GM12878 (cell line): Measurements from ENCODE around the gene SCGB3A1. TPM values are rescaled to one million over a fixed set of nuclear protein-coding genes. Genes with fewer than 3 reads are reported as not detected.

Source experiments
- ATAC-seq: fragments of 200-7000 bp; cut with Tn5 transposase; 3 replicates; pipeline ENCODE4 v1.9.1; 2020; ENCODE audit warnings: mild to moderate bottlenecking, moderate library complexity
- BruUV-seq: library from RNA; stranded (reverse); fragments of 400-500 nt; replicated peaks from 2 replicates; lab custom pipeline; 2021; lab: Mats Ljungman, UMichigan
- CTCF ChIA-PET: fragments of 300-600 bp; sonication (Branson Sonifier 250); formaldehyde crosslinking; extraction: SDS; loops from one replicate; lab custom pipeline; 2021; ENCODE audit warnings: inconsistent platforms; lab: Yijun Ruan, JAX
- POLR2A ChIA-PET: fragments of 350-600 bp; formaldehyde crosslinking; extraction: SDS; loops from one replicate; lab custom pipeline; 2021; ENCODE audit warnings: inconsistent platforms; lab: Charles Lee
- RAD21 ChIA-PET: fragments of 300-600 bp; sonication (Branson Sonifier 250); formaldehyde crosslinking; loops from one replicate; lab custom pipeline; 2023; ENCODE audit warnings: antibody characterized with exemption; ENCODE audit not compliant: unreplicated experiment; lab: Charles Lee
- SMC1A ChIA-PET: fragments of 300-600 bp; sonication (Branson Sonifier 250); formaldehyde crosslinking; loops from one replicate; lab custom pipeline; 2023; ENCODE audit not compliant: unreplicated experiment, uncharacterized antibody; lab: Charles Lee
- DNase-seq: peaks from one replicate; pipeline ENCODE4 v3.0.0-alpha.2; 2011; ENCODE audit warnings: low read depth, low spot score
- FAIRE-seq: peaks from 3 replicates; lab custom pipeline; 2011; peaks lifted over from hg19 to GRCh38; lab: Jason Lieb, UNC
- H2AFZ ChIP-seq: 2 replicates; pipeline ENCODE4 v1.6.0; 2011; ENCODE audit warnings: low read depth, low read length, control low read depth; ENCODE audit not compliant: control insufficient read depth
- H3K27ac ChIP-seq: 2 replicates; pipeline ENCODE4 v1.5.1; 2011; ENCODE audit warnings: control low read depth; ENCODE audit not compliant: control insufficient read depth, insufficient read depth
- H3K27me3 ChIP-seq, 2 experiments: replicated peaks in 1 of 2; 2 replicates each; pipeline versions ENCODE4 v1.6.0 to v1.6.1; 2011; ENCODE audit warnings: low read length in 1 of 2; ENCODE audit not compliant: control insufficient read depth in 2 of 2, insufficient read depth in 2 of 2
- H3K36me3 ChIP-seq, 2 experiments: 2 replicates each; pipeline ENCODE4 v1.5.1; 2011; ENCODE audit warnings: low read length in 1 of 2; ENCODE audit not compliant: control insufficient read depth in 2 of 2, insufficient read depth in 2 of 2
- H3K4me1 ChIP-seq: 2 replicates; pipeline ENCODE4 v1.6.1; 2011; ENCODE audit warnings: mild to moderate bottlenecking, low read length, moderate library complexity, mixed read lengths; ENCODE audit not compliant: control insufficient read depth, insufficient read depth
- H3K4me2 ChIP-seq: 2 replicates; pipeline ENCODE4 v1.6.0; 2011; ENCODE audit warnings: control low read depth; ENCODE audit not compliant: control insufficient read depth, insufficient read depth
- H3K4me3 ChIP-seq: fragments of 200-600 bp; sonication (generic); 2 replicates; pipeline ENCODE4 v1.5.1; 2016
- H3K79me2 ChIP-seq: 2 replicates; pipeline ENCODE4 v1.6.0; 2011; ENCODE audit warnings: low read length; ENCODE audit not compliant: control insufficient read depth, insufficient read depth
- H3K9ac ChIP-seq: 2 replicates; pipeline ENCODE4 v1.8.0; 2011; ENCODE audit warnings: low read length, control low read depth, mixed read lengths; ENCODE audit not compliant: control insufficient read depth, insufficient read depth
- H3K9me3 ChIP-seq: replicated peaks from 3 replicates; pipeline ENCODE4 v1.5.1; 2011; ENCODE audit warnings: mild to moderate bottlenecking, low read length; ENCODE audit not compliant: control insufficient read depth, insufficient read depth
- H4K20me1 ChIP-seq: 2 replicates; pipeline ENCODE4 v1.6.0; 2011; ENCODE audit not compliant: control insufficient read depth, insufficient read depth
- BCL11A ChIP-seq: IDR thresholded peaks from 2 replicates; pipeline ENCODE4 v1.6.1; 2011; ENCODE audit warnings: low read depth, low read length
- BHLHE40 ChIP-seq, 2 experiments: fragments of 450-650 bp in 1 of 2; IDR thresholded peaks; 2 replicates each; pipeline ENCODE4 v1.6.1; 2011 to 2017; ENCODE audit warnings: low read depth in 2 of 2, borderline replicate concordance in 1 of 2, improper control_type of control experiment in 1 of 2, low read length in 1 of 2, mild to moderate bottlenecking in 1 of 2
- CBFB ChIP-seq: IDR thresholded peaks from 2 replicates; pipeline ENCODE4 v1.6.1; 2016; ENCODE audit warnings: antibody characterized with exemption, low read depth
- FOS ChIP-seq: IDR thresholded peaks from 3 replicates; pipeline ENCODE4 v1.6.1; 2011; ENCODE audit warnings: borderline replicate concordance; ENCODE audit not compliant: insufficient read length; ENCODE audit errors: extremely low read depth
- IKZF2 ChIP-seq, 2 experiments: fragments of 450-650 bp; IDR thresholded peaks; 2 replicates each; pipeline ENCODE4 v1.6.1; 2017; ENCODE audit warnings: mild to moderate bottlenecking in 2 of 2, moderate library complexity in 2 of 2
- IRF4 ChIP-seq: IDR thresholded peaks from 2 replicates; pipeline ENCODE4 v1.6.1; 2011; ENCODE audit warnings: low read depth, low read length
- MYB ChIP-seq: fragments of 150-350 bp; IDR thresholded peaks from 2 replicates; pipeline ENCODE4 v1.6.1; 2014; ENCODE audit warnings: mild to moderate bottlenecking, low read depth, low read length, borderline replicate concordance
- POLR2AphosphoS5 ChIP-seq: IDR thresholded peaks from 2 replicates; pipeline ENCODE4 v1.6.1; 2011; ENCODE audit warnings: mild to moderate bottlenecking, low read length, inconsistent platforms
- RELA ChIP-seq: fragments of 450-650 bp; IDR thresholded peaks from 2 replicates; pipeline ENCODE4 v1.8.0; 2014; ENCODE audit warnings: borderline replicate concordance; ENCODE audit not compliant: partially characterized antibody
- SUPT20H ChIP-seq: IDR thresholded peaks from 2 replicates; pipeline ENCODE4 v1.6.1; 2011; ENCODE audit warnings: low read depth, mild to moderate bottlenecking, low read length, moderate library complexity, borderline replicate concordance; ENCODE audit not compliant: control insufficient read depth
- YBX1 ChIP-seq: fragments of 450-650 bp; IDR thresholded peaks from 2 replicates; pipeline ENCODE4 v1.6.1; 2016; ENCODE audit warnings: antibody characterized with exemption
- YY1 ChIP-seq: IDR thresholded peaks from 2 replicates; pipeline ENCODE4 v1.6.1; 2011; ENCODE audit warnings: low read depth, mild to moderate bottlenecking, low read length
- ZNF24 ChIP-seq: fragments of 450-650 bp; IDR thresholded peaks from 2 replicates; pipeline ENCODE4 v1.6.1; 2017; ENCODE audit warnings: antibody characterized with exemption, mild to moderate bottlenecking
- WGBS: methylation state at CpG from one replicate; pipeline ENCODE4 v1.1.6; 2016; ENCODE audit warnings: low lambda C conversion rate; ENCODE audit not compliant: insufficient replicate concordance, insufficient coverage; ENCODE audit errors: missing lambda C conversion rate; 5-methylcytosine and 5-hydroxymethylcytosine counted together
- in situ Hi-C: fragments of 300-500 bp; cut with MboI; formaldehyde crosslinking; loops from 9 replicates; pipeline ENCODE4 v1.14.3; 2018; ENCODE audit warnings: mixed read lengths
- intact Hi-C: fragments of 100-400 bp; cut with micrococcal nuclease; formaldehyde crosslinking; loops from one replicate; pipeline ENCODE4 v1.14.2; 2022; ENCODE audit not compliant: unreplicated experiment
- polyA plus RNA-seq, 11 experiments: library from polyadenylated mRNA; depleted of rRNA in 4 of 11; unstranded in 6 of 11; stranded (reverse) in 5 of 11; fragments of >200 nt; fragmentation: Nextera tagmentation in 4 of 11; fragmentation: Illumina TruSeq in 1 of 11; extraction: Ambion mirVana in 4 of 11; extraction: Trizol in 1 of 11; gene quantifications; 1 replicate in 1 of 11; 2 replicates in 10 of 11; pipeline versions ENCODE4 v1.2.1 to v1.2.3, GENCODE V29; 2011 to 2016; ENCODE audit warnings: inconsistent platforms in 2 of 11, missing spikeins in 2 of 11, low read depth in 1 of 11
- total RNA-seq, 4 experiments: library from RNA; depleted of rRNA in 3 of 4; stranded (reverse); fragments of >200 nt in 3 of 4; fragmentation: Illumina TruSeq in 1 of 4; extraction: Trizol in 1 of 4; gene quantifications; 2 replicates each; pipeline versions ENCODE4 v1.2.1 to v1.2.3, GENCODE V29; 2013 to 2021
- TF ChIP-seq, protein P1 (sequence below): IDR thresholded peaks from 2 replicates; pipeline ENCODE4 v1.6.1; 2012; ENCODE audit warnings: low read depth, low read length, improper control_type of control experiment
- TF ChIP-seq, protein P2 (sequence below): IDR thresholded peaks from 2 replicates; pipeline ENCODE4 v1.6.1; 2011; ENCODE audit warnings: borderline replicate concordance, low read depth, mild to moderate bottlenecking, moderate library complexity, low read length; ENCODE audit not compliant: insufficient read depth, poor library complexity, severe bottlenecking

SCGB3A1 gene
- total and polyA plus RNA-seq, 10 of the 15 experiments (the other 5 are each of a cell fraction or from before 2014, with no cell fraction given) = 0.46 TPM; not detected in 9

- TF ChIP-seq FOS = no peak
- TF ChIP-seq, all 136 proteins: peak for 0
Observed at GRCh38 chr5:180596668-180597231, 5.5 kb upstream of the SCGB3A1 start (continued).

- no peak for ATAC-seq
- H4K20me1 ChIP-seq = no peaks in the 10 kb centered on the region
- SMC1A ChIA-PET = no interaction called here
- TF ChIP-seq RELA (no peak), MYB (no peak), YY1 (no peak), POLR2AphosphoS5 (no peak), BCL11A (no peak), YBX1 (no peak), ZNF24 (no peak), IRF4 (no peak), BHLHE40 (IDR thresholded peaks at IDR 0.05; ENCODE audit: borderline replicate concordance in 1 of 2, low read depth in 2 of 2, low read length in 1 of 2) (no peak), IKZF2 (IDR thresholded peaks at IDR 0.05) (no peak), SUPT20H (no peak), CBFB (no peak)
- TF ChIP-seq, protein P1, sequence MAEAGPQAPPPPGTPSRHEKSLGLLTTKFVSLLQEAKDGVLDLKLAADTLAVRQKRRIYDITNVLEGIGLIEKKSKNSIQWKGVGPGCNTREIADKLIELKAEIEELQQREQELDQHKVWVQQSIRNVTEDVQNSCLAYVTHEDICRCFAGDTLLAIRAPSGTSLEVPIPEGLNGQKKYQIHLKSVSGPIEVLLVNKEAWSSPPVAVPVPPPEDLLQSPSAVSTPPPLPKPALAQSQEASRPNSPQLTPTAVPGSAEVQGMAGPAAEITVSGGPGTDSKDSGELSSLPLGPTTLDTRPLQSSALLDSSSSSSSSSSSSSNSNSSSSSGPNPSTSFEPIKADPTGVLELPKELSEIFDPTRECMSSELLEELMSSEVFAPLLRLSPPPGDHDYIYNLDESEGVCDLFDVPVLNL = no peak
- TF ChIP-seq, protein P2, sequence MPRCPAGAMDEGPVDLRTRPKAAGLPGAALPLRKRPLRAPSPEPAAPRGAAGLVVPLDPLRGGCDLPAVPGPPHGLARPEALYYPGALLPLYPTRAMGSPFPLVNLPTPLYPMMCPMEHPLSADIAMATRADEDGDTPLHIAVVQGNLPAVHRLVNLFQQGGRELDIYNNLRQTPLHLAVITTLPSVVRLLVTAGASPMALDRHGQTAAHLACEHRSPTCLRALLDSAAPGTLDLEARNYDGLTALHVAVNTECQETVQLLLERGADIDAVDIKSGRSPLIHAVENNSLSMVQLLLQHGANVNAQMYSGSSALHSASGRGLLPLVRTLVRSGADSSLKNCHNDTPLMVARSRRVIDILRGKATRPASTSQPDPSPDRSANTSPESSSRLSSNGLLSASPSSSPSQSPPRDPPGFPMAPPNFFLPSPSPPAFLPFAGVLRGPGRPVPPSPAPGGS = no peak
- TF ChIP-seq, all 136 proteins: peak for 0
- 62% methylated on average over 12 of the region's 12 CpGs for WGBS
- H3K27me3 ChIP-seq = no peaks in the 10 kb centered on the region
- H3K4me1 ChIP-seq = no peaks in the 10 kb centered on the region
- ChIA-PET CTCF (no interaction called here), RAD21 (no interaction called here), POLR2A (no interaction called here)
- H3K27ac ChIP-seq = no peak overlapping the region
- no peak overlapping the region for H2AFZ ChIP-seq
- FAIRE-seq = no peak
- BruUV-seq = no TSS peak
- H3K4me3 ChIP-seq = no peak overlapping the region
- intact Hi-C loops = no loop called here
- DNase-seq = no peak
- H3K79me2 ChIP-seq = no peaks in the 10 kb centered on the region
- in situ Hi-C loops = no loop called here
- H3K4me2 ChIP-seq = no peak overlapping the region
- H3K9me3 ChIP-seq = no peaks in the 10 kb centered on the region
- no peaks in the 10 kb centered on the region for H3K36me3 ChIP-seq
- no peak overlapping the region for H3K9ac ChIP-seq
Observed at GRCh38 chr5:180596115-180596667, 4.9 kb upstream of the SCGB3A1 start.
